NCI-H1105 treated with DMSO at 0.1 percent for 48 hours (cell line): ENCODE results near the gene CD48.

Experiments
- DNase-seq: peaks from one replicate; lab custom pipeline; 2025; lab: John Stamatoyannopoulos, UW

CD48 gene

GRCh38 chr1:160676869-160677597 is 34.6 kb downstream of the CD48 start:
- DNase-seq = no peak

- peak; percentile 44 for DNase-seq
Measured at GRCh38 chr1:160675641-160676410, 35.8 kb downstream of the CD48 start.

GRCh38 chr1:160674415-160674814 is 37.2 kb downstream of the CD48 start:
- DNase-seq = no peak

- DNase-seq = no peak
Measured at GRCh38 chr1:160672789-160673695, 38.6 kb downstream of the CD48 start.

- DNase-seq = no peak
Measured at GRCh38 chr1:160671603-160672517, 39.8 kb downstream of the CD48 start.

GRCh38 chr1:160670701-160671100 is 40.9 kb downstream of the CD48 start:
- DNase-seq = no peak

- DNase-seq = no peak
Measured at GRCh38 chr1:160669802-160670201, 41.8 kb downstream of the CD48 start.

GRCh38 chr1:160669276-160669675 is 42.3 kb downstream of the CD48 start:
- no peak for DNase-seq

GRCh38 chr1:160667896-160668295 is 43.7 kb downstream of the CD48 start:
- no peak for DNase-seq

- no peak for DNase-seq
Measured at GRCh38 chr1:160666079-160666442, 45.6 kb downstream of the CD48 start.

GRCh38 chr1:160665330-160666078 is 46.1 kb downstream of the CD48 start:
- no peak for DNase-seq

- no peak for DNase-seq
Measured at GRCh38 chr1:160664573-160665051, 47.0 kb downstream of the CD48 start.

- no peak for DNase-seq
Measured at GRCh38 chr1:160662910-160663309, 48.7 kb downstream of the CD48 start.

- no peak for DNase-seq
Measured at GRCh38 chr1:160659566-160659965, 52.1 kb downstream of the CD48 start.

GRCh38 chr1:160658814-160659193 is 52.8 kb downstream of the CD48 start:
- no peak for DNase-seq

GRCh38 chr1:160658162-160658813 is 53.3 kb downstream of the CD48 start:
- DNase-seq = no peak

- no peak for DNase-seq
Measured at GRCh38 chr1:160657250-160657781, 54.3 kb downstream of the CD48 start.

- no peak for DNase-seq
Measured at GRCh38 chr1:160656737-160657136, 54.9 kb downstream of the CD48 start.

- DNase-seq = no peak
Measured at GRCh38 chr1:160653620-160654016, 58.0 kb downstream of the CD48 start.
